ENCODE data around the gene VAC14.

Gene VAC14

GRCh38 chr16:70703041-70703834 is 97.7 kb downstream of the VAC14 start:
- Mint-ChIP-seq H3K4me1 (peaks cover 68% of the 10 kb centered on the region), H3K27me3 (ENCODE audit: low read depth, poor library complexity) (peaks cover 5% of the 10 kb centered on the region), H3K36me3 (ENCODE audit: low read depth) (peaks cover 5% of the 10 kb centered on the region), H3K27ac (peak overlapping the region; percentile 25), H3K4me3 (no peak overlapping the region), H3K9me3 (no peaks in the 10 kb centered on the region)
- peak; percentile 43 for DNase-seq
- no peak for TF ChIP-seq CTCF (IDR thresholded peaks at IDR 0.05)

- Mint-ChIP-seq H3K4me1 (peaks cover 62% of the 10 kb centered on the region), H3K36me3 (ENCODE audit: low read depth) (peaks cover 10% of the 10 kb centered on the region), H3K9me3 (no peaks in the 10 kb centered on the region), H3K27ac (peak overlapping the region; percentile 85), H3K4me3 (no peak overlapping the region), H3K27me3 (ENCODE audit: low read depth, poor library complexity) (peaks cover 5% of the 10 kb centered on the region)
- no peak for DNase-seq
- TF ChIP-seq CTCF (IDR thresholded peaks at IDR 0.05) = no peak
These were observed 98.3 kb downstream of the VAC14 start for GRCh38 chr16:70702624-70703023.

- no peak for DNase-seq
- peaks cover 10% of the 10 kb centered on the region for H3K36me3 Mint-ChIP-seq (ENCODE audit: low read depth)
- peaks cover 56% of the 10 kb centered on the region for H3K4me1 Mint-ChIP-seq
- TF ChIP-seq CTCF (IDR thresholded peaks at IDR 0.05) = no peak
- H3K9me3 Mint-ChIP-seq = no peaks in the 10 kb centered on the region
- no peak overlapping the region for H3K4me3 Mint-ChIP-seq
- peaks cover 5% of the 10 kb centered on the region for H3K27me3 Mint-ChIP-seq (ENCODE audit: low read depth, poor library complexity)
- H3K27ac Mint-ChIP-seq = peak overlapping the region; percentile 98
These were observed 99.0 kb downstream of the VAC14 start for GRCh38 chr16:70701998-70702397.

- no peak for TF ChIP-seq CTCF (IDR thresholded peaks at IDR 0.05)
- peaks cover 5% of the 10 kb centered on the region for H3K27me3 Mint-ChIP-seq (ENCODE audit: low read depth, poor library complexity)
- peaks cover 52% of the 10 kb centered on the region for H3K4me1 Mint-ChIP-seq
- no peaks in the 10 kb centered on the region for H3K9me3 Mint-ChIP-seq
- peak overlapping the region; percentile 98 for H3K27ac Mint-ChIP-seq
- peaks cover 10% of the 10 kb centered on the region for H3K36me3 Mint-ChIP-seq (ENCODE audit: low read depth)
- peak overlapping the region; percentile 43 for H3K4me3 Mint-ChIP-seq
- DNase-seq = no peak
These were observed 99.4 kb downstream of the VAC14 start for GRCh38 chr16:70701596-70701995.

GRCh38 chr16:70701036-70701435 is 99.9 kb downstream of the VAC14 start:
- no peak overlapping the region for H3K4me3 Mint-ChIP-seq
- H3K27ac Mint-ChIP-seq = no peak overlapping the region
- H3K9me3 Mint-ChIP-seq = no peaks in the 10 kb centered on the region
- no peak for TF ChIP-seq CTCF (IDR thresholded peaks at IDR 0.05)
- peaks cover 10% of the 10 kb centered on the region for H3K36me3 Mint-ChIP-seq (ENCODE audit: low read depth)
- DNase-seq = no peak
- H3K4me1 Mint-ChIP-seq = peaks cover 52% of the 10 kb centered on the region
- peaks cover 5% of the 10 kb centered on the region for H3K27me3 Mint-ChIP-seq (ENCODE audit: low read depth, poor library complexity)

All from nephron progenitor cell (in vitro differentiated cells).